Naive thymus-derived CD4-positive, alpha-beta T cell (primary cell): ENCODE measurements around the gene MAPK7. TPM values are rescaled to one million over a fixed set of nuclear protein-coding genes. Genes with fewer than 3 reads are reported as not detected.
A peak's percentile ranks its signal among the peaks of the same experiment; 100 is the strongest.
"Not testable (repeated sequence)": the region's sequence is repeated elsewhere in the genome, so short reads cannot be mapped to it uniquely, and the experiment has no call there.

ENCODE experiments used
- ATAC-seq: fragments of 150-1000 bp; cut with Tn5 transposase; 2 replicates; pipeline ENCODE4 v1.10.0; 2021; ENCODE audit warnings: mild to moderate bottlenecking, moderate library complexity
- CTCF ChIA-PET: fragments of 350-600 bp; sonication (Branson Sonifier 250); formaldehyde crosslinking; loops from one replicate; lab custom pipeline; 2021; ENCODE audit warnings: antibody characterized with exemption; lab: Charles Lee
- POLR2A ChIA-PET: fragments of 350-600 bp; sonication (Branson Sonifier 250); formaldehyde crosslinking; loops from one replicate; lab custom pipeline; 2021; ENCODE audit warnings: antibody characterized with exemption, inconsistent platforms; lab: Charles Lee
- DNase-seq, 9 donors: peaks; one replicate each; pipeline versions ENCODE4 v3.0.0 to v3.0.0-alpha.2; 2020 to 2022; ENCODE audit warnings: mixed read lengths in 1 of 9
- H3K27ac ChIP-seq: one replicate; pipeline ENCODE4 v1.7.0; 2013; ENCODE audit warnings: mild to moderate bottlenecking, low read depth, low read length, moderate library complexity
- H3K27me3 ChIP-seq, 2 donors: one replicate each; pipeline ENCODE4 v1.7.0; 2013; ENCODE audit warnings: low read length in 2 of 2, mild to moderate bottlenecking in 2 of 2, moderate library complexity in 2 of 2; ENCODE audit not compliant: control insufficient read depth in 2 of 2, insufficient read depth in 2 of 2
- H3K36me3 ChIP-seq, 3 experiments: 1 replicate in 2 of 3; 2 replicates in 1 of 3; pipeline ENCODE4 v1.7.0; 2013; ENCODE audit warnings: low read length in 3 of 3, mild to moderate bottlenecking in 3 of 3, moderate library complexity in 1 of 3; ENCODE audit not compliant: insufficient read depth in 3 of 3, control insufficient read depth in 2 of 3
- H3K4me1 ChIP-seq, 2 donors: one replicate each; pipeline ENCODE4 v1.7.0; 2013; ENCODE audit warnings: low read length in 2 of 2, mild to moderate bottlenecking in 2 of 2, moderate library complexity in 1 of 2; ENCODE audit not compliant: control insufficient read depth in 2 of 2, insufficient read depth in 2 of 2
- H3K4me3 ChIP-seq: 2 replicates; pipeline ENCODE4 v1.7.0; 2013; ENCODE audit warnings: mild to moderate bottlenecking, low read length
- H3K9me3 ChIP-seq, 3 experiments: 1 replicate in 2 of 3; 2 replicates in 1 of 3; pipeline ENCODE4 v1.7.0; 2013; ENCODE audit warnings: low read length in 3 of 3; ENCODE audit not compliant: control insufficient read depth in 2 of 3
- H3K27ac Mint-ChIP-seq, 9 donors: one replicate each; pipeline ENCODE4 v1.8.0; 2020 to 2022; ENCODE audit warnings: mixed read lengths in 9 of 9, mild to moderate bottlenecking in 8 of 9, moderate library complexity in 5 of 9, inconsistent platforms in 2 of 9
- H3K27me3 Mint-ChIP-seq, 5 donors: one replicate each; pipeline ENCODE4 v1.8.0; 2021 to 2022; ENCODE audit warnings: mixed read lengths in 5 of 5, mild to moderate bottlenecking in 1 of 5
- H3K36me3 Mint-ChIP-seq, 5 donors: one replicate each; pipeline ENCODE4 v1.8.0; 2020 to 2022; ENCODE audit warnings: mixed read lengths in 5 of 5, mild to moderate bottlenecking in 3 of 5, inconsistent platforms in 1 of 5
- H3K4me1 Mint-ChIP-seq, 7 donors: one replicate each; pipeline ENCODE4 v1.8.0; 2020 to 2022; ENCODE audit warnings: mixed read lengths in 7 of 7, mild to moderate bottlenecking in 3 of 7, inconsistent platforms in 1 of 7
- H3K4me3 Mint-ChIP-seq, 10 donors: one replicate each; pipeline ENCODE4 v1.8.0; 2020 to 2022; ENCODE audit warnings: mild to moderate bottlenecking in 10 of 10, mixed read lengths in 10 of 10, moderate library complexity in 6 of 10, inconsistent platforms in 2 of 10
- H3K9me3 Mint-ChIP-seq, 11 donors: one replicate each; pipeline ENCODE4 v1.8.0; 2020 to 2022; ENCODE audit warnings: mixed read lengths in 11 of 11, mild to moderate bottlenecking in 4 of 11, inconsistent platforms in 1 of 11, moderate library complexity in 1 of 11
- intact Hi-C, 2 donors: fragments of 100-400 bp; cut with micrococcal nuclease; formaldehyde crosslinking; loops; one replicate each; pipeline ENCODE4 v1.15.1; 2023
- polyA plus RNA-seq, 2 donors: library from polyadenylated mRNA; unstranded; fragments of 300-500 nt; fragmentation: Illumina TruSeq; gene quantifications; one replicate each; pipeline ENCODE4 v1.2.3, GENCODE V29; 2021
- total RNA-seq, 6 experiments: library from RNA in 5 of 6; stranded (reverse) in 5 of 6; gene quantifications; 1 replicate in 5 of 6; 2 replicates in 1 of 6; pipeline ENCODE4 v1.2.3 and lab custom pipeline; 2021 to 2026

MAPK7 gene
- total and polyA plus RNA-seq, 7 experiments from 2014 or later = 4.3 to 50.5 (median 25.7) TPM

DNA sequence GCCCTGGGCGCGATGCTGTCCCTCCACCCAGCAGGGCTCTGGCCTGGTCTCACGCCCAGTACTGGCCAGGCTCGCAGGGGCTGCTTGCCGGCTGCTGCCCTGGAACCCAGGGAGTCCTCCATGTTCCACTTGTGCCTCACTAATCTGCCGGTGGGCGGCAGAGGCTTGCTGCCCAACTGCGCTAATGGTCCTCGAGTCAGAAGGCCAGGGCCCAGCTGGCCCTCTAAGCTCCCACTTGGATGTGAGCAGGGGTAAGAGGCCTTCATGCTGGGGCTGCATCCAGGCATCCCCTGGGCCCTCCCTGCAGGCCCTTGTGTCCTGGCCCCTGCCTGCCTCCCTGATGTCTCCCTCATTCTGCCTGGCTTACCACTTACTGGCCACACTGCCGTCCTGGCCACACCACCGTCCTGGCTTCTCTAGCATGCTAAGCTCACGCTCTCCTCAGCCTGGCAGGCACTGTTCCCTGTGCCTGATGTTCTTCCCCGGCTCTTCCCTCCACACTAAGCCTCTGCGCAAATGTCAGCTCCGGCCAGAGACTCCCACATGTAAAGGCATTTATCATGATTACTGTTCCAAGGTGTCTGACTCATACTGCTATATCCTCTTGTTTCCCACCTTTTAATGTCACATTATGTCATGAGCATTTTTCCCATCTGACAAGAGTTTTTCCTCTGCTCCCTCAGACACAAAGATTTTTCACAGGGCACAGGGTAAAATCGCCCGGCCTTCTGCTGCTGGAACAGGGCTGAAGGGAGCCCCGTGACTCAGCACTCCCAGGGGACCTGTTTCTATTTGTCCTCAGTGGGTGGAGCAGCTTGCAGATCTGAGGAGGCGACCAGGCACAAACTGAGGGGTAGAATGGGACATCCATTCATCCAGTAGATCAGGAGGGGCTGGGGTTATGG lies 31.7 kb upstream of the MAPK7 start:
- ATAC-seq = no peak
- intact Hi-C loops = no loop called here
- H3K4me3 ChIP-seq = no peak overlapping the region

DNA sequence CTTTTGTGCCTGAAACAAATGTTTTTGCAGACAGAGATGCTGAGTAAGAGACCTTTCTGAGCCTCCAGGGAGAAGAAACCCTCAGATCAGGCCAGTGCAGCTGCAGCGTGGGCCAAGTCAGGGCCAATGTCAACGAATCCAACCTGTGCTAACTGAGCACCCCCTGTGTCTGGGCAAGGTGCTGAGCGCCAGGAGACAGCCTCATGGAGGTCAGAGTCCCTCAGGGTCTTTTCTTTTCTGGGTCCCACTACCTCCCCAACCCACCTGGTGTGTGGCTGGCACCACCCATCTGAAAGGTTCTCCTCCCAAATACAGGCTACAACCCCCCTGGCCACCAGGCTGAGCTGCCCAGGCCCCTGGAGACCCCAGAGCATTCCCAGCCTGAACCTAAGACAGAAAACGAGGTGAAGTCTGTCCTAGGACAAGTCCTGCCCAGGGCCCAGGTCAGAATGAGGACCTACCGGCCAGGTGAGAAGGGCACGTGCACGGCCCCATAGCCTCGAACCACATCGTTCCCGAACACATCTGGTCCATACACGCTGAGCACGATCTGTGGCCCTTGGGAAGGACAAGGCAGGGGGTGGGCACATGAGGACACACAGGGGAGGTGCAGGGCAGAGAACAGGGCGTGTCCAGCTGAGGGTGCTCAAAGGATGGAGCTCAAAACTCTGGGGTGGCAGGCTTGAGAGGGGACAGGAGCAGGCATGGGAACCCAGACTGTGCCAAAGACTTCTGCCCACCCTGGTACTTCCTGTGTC lies 30.8 kb upstream of the MAPK7 start:
- ATAC-seq (no peak), DNase-seq (no peak)
- Histone ChIP-seq H3K36me3 (no peaks in the 10 kb centered on the region), H3K27me3 (no peaks in the 10 kb centered on the region), H3K9me3 (no peaks in the 10 kb centered on the region), H3K4me1 (no peaks in the 10 kb centered on the region), H3K4me3 (no peak overlapping the region), H3K27ac (no peak overlapping the region)
- intact Hi-C loops = no loop called here
- Mint-ChIP-seq H3K4me3 (no peak overlapping the region), H3K36me3 (no peaks in the 10 kb centered on the region), H3K4me1 (peaks cover 0 to 1% (median 0%) of the 10 kb centered on the region in 7 donors), H3K27ac (no peak overlapping the region), H3K9me3 (no peaks in the 10 kb centered on the region), H3K27me3 (peaks cover 0 to 11% (median 4%) of the 10 kb centered on the region in 5 donors)
- ChIA-PET POLR2A (no interaction called here), CTCF (no interaction called here)

More for the DNA sequence above, 31.7 kb upstream of the MAPK7 start:
- peaks cover 0 to 14% (median 10%) of the 10 kb centered on the region in 5 donors for H3K27me3 Mint-ChIP-seq
- Histone ChIP-seq H3K27me3 (no peaks in the 10 kb centered on the region), H3K36me3 (no peaks in the 10 kb centered on the region), H3K9me3 (no peaks in the 10 kb centered on the region), H3K27ac (no peak overlapping the region), H3K4me1 (no peaks in the 10 kb centered on the region)
- no peaks in the 10 kb centered on the region for H3K9me3 Mint-ChIP-seq
- DNase-seq = no peak
- H3K36me3 Mint-ChIP-seq = no peaks in the 10 kb centered on the region
- no peak overlapping the region for H3K27ac Mint-ChIP-seq
- no peak overlapping the region for H3K4me3 Mint-ChIP-seq
- ChIA-PET CTCF (no interaction called here), POLR2A (no interaction called here)
- peaks cover 0 to 1% (median 0%) of the 10 kb centered on the region in 7 donors for H3K4me1 Mint-ChIP-seq

DNA sequence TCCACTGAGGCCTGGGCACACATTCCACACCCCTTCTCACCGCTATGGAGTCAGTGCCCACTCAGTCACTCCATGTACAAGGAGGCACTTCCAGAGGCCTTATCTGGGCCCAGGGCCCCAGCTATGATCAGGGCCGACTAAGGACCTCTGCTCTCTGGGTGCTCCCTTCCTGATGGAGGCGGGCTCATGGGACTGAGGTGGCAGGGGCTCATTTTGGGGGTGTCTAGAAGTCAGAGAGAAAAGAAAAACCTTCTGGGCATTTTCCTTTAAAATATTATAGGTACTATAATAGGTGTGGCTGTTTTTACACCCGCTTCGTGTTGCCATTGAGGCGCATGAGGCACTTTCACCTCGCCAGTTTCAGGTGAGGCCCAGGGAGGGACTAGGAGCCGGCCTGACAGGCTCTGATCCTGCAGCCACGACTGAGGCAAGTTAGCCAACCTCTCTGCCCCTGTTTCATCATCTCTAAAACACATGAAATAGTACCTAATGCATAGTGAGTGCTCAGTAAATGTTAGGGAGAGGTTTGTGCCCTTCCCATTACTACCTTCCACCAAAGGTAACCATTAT lies 30.1 kb upstream of the MAPK7 start:
- ChIA-PET CTCF (no interaction called here), POLR2A (no interaction called here)
- Histone ChIP-seq H3K27ac (no peak overlapping the region), H3K9me3 (no peaks in the 10 kb centered on the region), H3K4me3 (no peak overlapping the region), H3K4me1 (no peaks in the 10 kb centered on the region), H3K27me3 (no peaks in the 10 kb centered on the region), H3K36me3 (no peaks in the 10 kb centered on the region)
- DNase-seq (no peak), ATAC-seq (no peak)
- Mint-ChIP-seq H3K4me1 (peaks cover 0 to 1% (median 0%) of the 10 kb centered on the region in 7 donors), H3K4me3 (no peak overlapping the region), H3K27me3 (peaks cover 0 to 11% (median 4%) of the 10 kb centered on the region in 5 donors), H3K27ac (peak overlapping the region in 1 of 9 donors; percentile 25), H3K36me3 (no peaks in the 10 kb centered on the region), H3K9me3 (no peaks in the 10 kb centered on the region)
- intact Hi-C loops = no loop called here

DNA sequence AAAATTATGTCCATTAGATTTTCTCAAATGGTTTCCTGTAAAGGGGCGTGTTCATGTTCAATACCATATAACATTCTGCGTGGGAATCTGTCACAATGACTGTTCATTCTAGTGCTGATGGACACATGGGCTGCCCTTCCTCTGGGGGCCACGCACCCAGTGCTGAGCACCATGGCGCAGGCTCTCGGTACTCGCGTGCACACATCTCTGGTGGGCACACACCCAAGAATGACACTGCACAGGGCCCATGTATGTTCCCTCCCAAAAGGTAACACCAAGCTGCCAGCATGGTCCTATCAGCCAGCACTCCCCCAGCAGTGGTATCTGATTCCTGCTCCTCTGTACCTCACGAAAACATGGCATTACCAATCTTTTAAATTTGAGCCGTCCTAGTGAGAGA lies 29.5 kb upstream of the MAPK7 start:
- Histone ChIP-seq H3K4me1 (no peaks in the 10 kb centered on the region), H3K9me3 (no peaks in the 10 kb centered on the region), H3K27me3 (no peaks in the 10 kb centered on the region), H3K4me3 (no peak overlapping the region), H3K36me3 (no peaks in the 10 kb centered on the region), H3K27ac (no peak overlapping the region)
- Mint-ChIP-seq H3K27me3 (peaks cover 0 to 11% (median 4%) of the 10 kb centered on the region in 5 donors), H3K9me3 (no peaks in the 10 kb centered on the region), H3K36me3 (no peaks in the 10 kb centered on the region), H3K4me1 (peaks cover 0 to 1% (median 0%) of the 10 kb centered on the region in 7 donors), H3K27ac (no peak overlapping the region), H3K4me3 (no peak overlapping the region)
- POLR2A ChIA-PET = no interaction called here
- ATAC-seq (no peak), DNase-seq (no peak)
- intact Hi-C loops = no loop called here
- CTCF ChIA-PET = no interaction called here

DNA sequence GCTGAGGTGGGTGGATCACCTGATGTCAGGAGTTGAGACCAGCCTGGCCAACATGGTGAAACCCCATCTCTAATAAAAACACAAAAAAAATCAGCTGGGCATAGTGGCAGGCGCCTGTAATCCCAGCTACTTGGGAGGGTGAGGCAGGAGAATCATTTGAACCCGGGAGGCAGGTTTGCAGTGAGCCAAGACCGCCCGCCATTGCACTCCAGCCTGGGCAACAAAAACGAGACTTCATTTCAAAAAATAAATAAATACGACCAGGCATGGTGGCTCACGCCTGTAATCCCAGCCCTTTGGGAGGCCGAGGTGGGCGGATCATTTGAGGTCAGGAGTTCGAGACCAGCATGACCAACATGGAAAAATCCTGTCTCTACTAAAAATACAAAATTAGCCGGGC lies 24.9 kb upstream of the MAPK7 start:
- H3K9me3 ChIP-seq, intact Hi-C loops, H3K4me3 ChIP-seq, H3K27me3 ChIP-seq, H3K4me1 ChIP-seq, H3K27ac Mint-ChIP-seq, H3K27ac ChIP-seq, ATAC-seq, POLR2A ChIA-PET, H3K36me3 Mint-ChIP-seq, H3K4me3 Mint-ChIP-seq, DNase-seq, H3K36me3 ChIP-seq, H3K9me3 Mint-ChIP-seq, H3K4me1 Mint-ChIP-seq: not testable (repeated sequence)
- H3K27me3 Mint-ChIP-seq = peaks cover 0 to 28% (median 11%) of the 10 kb centered on the region in 5 donors
- CTCF ChIA-PET = interaction anchor here (1.2 kb wide), 2 partner anchors 9 to 94 kb away, joined by 3 read pairs; partner anchors contain the start of gene B9D1

DNA sequence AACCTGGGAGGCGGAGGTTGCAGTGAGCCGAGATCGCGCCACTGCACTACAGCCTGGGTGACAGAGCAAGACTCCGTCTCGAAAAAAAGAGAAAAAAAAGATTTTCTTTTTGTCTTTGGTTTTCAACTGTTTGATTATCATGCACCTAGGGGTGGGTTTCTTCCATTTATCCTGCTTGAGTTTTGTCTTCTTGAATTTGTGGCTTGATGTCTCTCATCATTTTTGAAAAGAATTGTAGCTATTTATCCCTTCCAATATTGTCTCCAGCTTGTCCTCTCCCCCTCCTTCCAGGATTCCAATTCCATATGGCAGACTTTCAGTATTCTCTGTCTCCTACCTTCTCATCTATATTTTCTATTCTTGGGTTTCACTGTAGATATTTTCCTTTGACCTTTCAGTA lies 23.6 kb upstream of the MAPK7 start:
- Histone ChIP-seq H3K36me3 (no peaks in the 10 kb centered on the region), H3K4me1 (no peaks in the 10 kb centered on the region), H3K27me3 (no peaks in the 10 kb centered on the region), H3K4me3 (no peak overlapping the region), H3K9me3 (no peaks in the 10 kb centered on the region), H3K27ac (no peak overlapping the region)
- ChIA-PET POLR2A (interaction anchor here (0.7 to 1.1 kb wide), 2 partner anchors 20 to 55 kb away, joined by 3 read pairs; no protein-coding TSS in a partner anchor), CTCF (interaction anchor here (1.2 kb wide), 1 partner anchor 8 kb away, joined by 3 read pairs; the partner anchor contains the start of gene B9D1)
- Mint-ChIP-seq H3K27me3 (peaks cover 7 to 35% (median 24%) of the 10 kb centered on the region in 5 donors), H3K27ac (no peak overlapping the region), H3K36me3 (no peaks in the 10 kb centered on the region), H3K4me1 (no peaks in the 10 kb centered on the region), H3K4me3 (no peak overlapping the region), H3K9me3 (no peaks in the 10 kb centered on the region)
- intact Hi-C loops = no loop called here
- no peak for DNase-seq
- no peak for ATAC-seq
